ENCODE results near the gene TCF25.

DNA sequence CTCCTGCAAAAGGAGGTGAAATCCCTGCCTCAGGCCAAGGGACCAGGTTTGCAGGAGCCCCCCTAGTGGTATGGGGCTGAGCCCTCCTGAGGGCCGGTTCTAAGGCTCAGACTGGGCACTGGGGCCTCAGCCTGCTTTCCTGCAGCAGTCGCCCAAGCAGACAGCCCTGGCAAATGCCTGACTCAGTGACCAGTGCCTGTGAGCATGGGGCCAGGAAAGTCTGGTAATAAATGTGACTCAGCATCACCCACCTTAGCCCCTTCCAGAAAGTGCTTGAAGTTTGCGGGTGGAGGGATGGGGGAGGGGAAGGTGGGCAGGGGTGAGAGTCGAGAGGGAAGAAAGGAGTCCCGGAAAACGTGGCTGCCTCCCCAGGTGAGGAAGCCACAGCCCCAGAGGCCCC lies 47.3 kb downstream of the TCF25 start:
- TF ChIP-seq, protein P1, sequence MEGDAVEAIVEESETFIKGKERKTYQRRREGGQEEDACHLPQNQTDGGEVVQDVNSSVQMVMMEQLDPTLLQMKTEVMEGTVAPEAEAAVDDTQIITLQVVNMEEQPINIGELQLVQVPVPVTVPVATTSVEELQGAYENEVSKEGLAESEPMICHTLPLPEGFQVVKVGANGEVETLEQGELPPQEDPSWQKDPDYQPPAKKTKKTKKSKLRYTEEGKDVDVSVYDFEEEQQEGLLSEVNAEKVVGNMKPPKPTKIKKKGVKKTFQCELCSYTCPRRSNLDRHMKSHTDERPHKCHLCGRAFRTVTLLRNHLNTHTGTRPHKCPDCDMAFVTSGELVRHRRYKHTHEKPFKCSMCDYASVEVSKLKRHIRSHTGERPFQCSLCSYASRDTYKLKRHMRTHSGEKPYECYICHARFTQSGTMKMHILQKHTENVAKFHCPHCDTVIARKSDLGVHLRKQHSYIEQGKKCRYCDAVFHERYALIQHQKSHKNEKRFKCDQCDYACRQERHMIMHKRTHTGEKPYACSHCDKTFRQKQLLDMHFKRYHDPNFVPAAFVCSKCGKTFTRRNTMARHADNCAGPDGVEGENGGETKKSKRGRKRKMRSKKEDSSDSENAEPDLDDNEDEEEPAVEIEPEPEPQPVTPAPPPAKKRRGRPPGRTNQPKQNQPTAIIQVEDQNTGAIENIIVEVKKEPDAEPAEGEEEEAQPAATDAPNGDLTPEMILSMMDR (IDR thresholded peaks at IDR 0.05): no peak
- no peak for TF ChIP-seq POLR2A (IDR thresholded peaks at IDR 0.05)

Data from thyroid gland (tissue), 4 donors.